PC-3 (cell line): Measurements from ENCODE around the gene PKMYT1.

ENCODE experiments used
- CTCF ChIP-seq: fragments of 300-600 bp; sonication (generic); conservative IDR thresholded peaks from 2 replicates; pipeline ENCODE4 v1.5.1; 2017; ENCODE audit warnings: antibody characterized with exemption, low read depth, mild to moderate bottlenecking, low read length
- EZH2 ChIP-seq: fragments of 300-600 bp; sonication (generic); IDR thresholded peaks from one replicate; pipeline ENCODE4 v1.6.1; 2017; ENCODE audit warnings: antibody characterized with exemption, mild to moderate bottlenecking, low read length; ENCODE audit not compliant: unreplicated experiment
- EZH2phosphoT487 ChIP-seq: fragments of 300-600 bp; sonication (generic); IDR thresholded peaks from 2 replicates; pipeline ENCODE4 v1.6.1; 2018; ENCODE audit warnings: mild to moderate bottlenecking, antibody characterized with exemption, low read length, borderline replicate concordance

DNA sequence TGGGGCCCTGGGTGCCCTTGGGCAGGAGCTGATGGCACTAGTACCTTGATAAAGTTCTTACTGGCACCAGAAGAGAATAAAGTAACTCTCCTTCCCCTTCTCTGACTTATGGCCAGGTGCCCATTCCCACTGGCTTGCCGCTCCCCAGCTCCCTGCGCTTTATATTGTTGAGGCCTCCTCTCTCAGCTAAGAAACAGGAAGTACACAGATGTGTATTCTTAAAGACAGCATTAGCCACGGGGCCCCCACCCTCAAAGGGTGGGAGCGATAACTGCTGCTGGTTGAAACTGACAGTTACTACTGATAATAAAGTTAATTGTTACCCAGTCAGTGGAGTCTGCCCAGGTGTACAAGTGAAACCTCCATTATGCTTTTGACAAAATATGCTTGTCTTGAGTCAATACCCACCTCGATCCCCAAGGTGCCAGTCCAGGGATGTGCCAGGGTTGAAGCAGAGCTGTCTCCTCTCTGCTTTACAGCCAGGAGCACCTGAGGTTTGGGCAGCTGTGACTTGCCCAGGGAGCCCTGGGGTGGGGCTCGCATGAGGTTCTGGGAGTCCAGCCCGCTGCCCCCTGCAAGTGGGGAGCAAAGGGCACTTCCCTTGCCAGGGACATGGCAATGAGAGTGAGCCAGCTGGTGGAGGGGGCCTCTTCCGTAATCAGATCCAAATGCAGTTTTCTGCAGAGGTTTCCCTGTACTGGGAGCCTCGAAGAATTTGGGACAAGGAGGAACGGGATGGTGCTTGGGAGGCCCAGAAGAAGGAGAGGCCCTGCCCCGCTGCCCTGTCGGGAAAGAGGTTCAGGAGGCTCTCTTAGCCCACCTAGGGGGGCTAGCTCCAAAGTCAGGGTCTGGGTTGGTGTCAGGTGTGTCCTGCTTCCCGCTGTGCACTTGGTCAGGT, 27.1 kb upstream of the PKMYT1 start:
- TF ChIP-seq CTCF (no peak), EZH2 (no peak), EZH2phosphoT487 (no peak)
